Vagina (tissue), 2 donors: Measurements from ENCODE around the gene TIMM17B. TPM values are rescaled to one million over a fixed set of nuclear protein-coding genes. Genes with fewer than 3 reads are reported as not detected.

Experiments
- DNase-seq, 2 donors: peaks; one replicate each; pipeline ENCODE4 v3.0.0-alpha.2; 2017; ENCODE audit errors: extremely low spot score in 2 of 2
- H3K27ac ChIP-seq: fragments of 200-600 bp; sonication (generic); one replicate; pipeline ENCODE4 v1.5.1; 2019
- H3K27me3 ChIP-seq: fragments of 200-600 bp; sonication (generic); one replicate; pipeline ENCODE4 v1.5.1; 2019
- H3K36me3 ChIP-seq, 2 donors: fragments of 200-600 bp; sonication (generic); one replicate each; pipeline ENCODE4 v1.5.1; 2017 to 2019
- H3K4me1 ChIP-seq: fragments of 200-600 bp; sonication (generic); one replicate; pipeline ENCODE4 v1.5.1; 2019
- H3K4me3 ChIP-seq, 2 donors: fragments of 200-600 bp; sonication (generic); 1 replicate in 1 of 2; 2 replicates in 1 of 2; pipeline ENCODE4 v1.5.1; 2016 to 2019
- H3K9me3 ChIP-seq: fragments of 200-600 bp; sonication (generic); one replicate; pipeline ENCODE4 v1.5.1; 2019
- CTCF ChIP-seq, 3 experiments: fragments of 450-650 bp in 2 of 3; fragments of 200-600 bp in 1 of 3; sonication (generic) in 1 of 3; IDR thresholded peaks; one replicate each; pipeline ENCODE4 v1.5.1; 2017 to 2019; ENCODE audit warnings: antibody characterized with exemption in 3 of 3, mild to moderate bottlenecking in 2 of 3, moderate library complexity in 2 of 3
- POLR2A ChIP-seq, 2 donors: fragments of 450-650 bp; IDR thresholded peaks; one replicate each; pipeline ENCODE4 v1.6.1; 2017; ENCODE audit warnings: antibody characterized with exemption in 2 of 2, mild to moderate bottlenecking in 2 of 2, moderate library complexity in 2 of 2
- POLR2AphosphoS5 ChIP-seq, 2 donors: sonication (generic); formaldehyde crosslinking; IDR thresholded peaks; one replicate each; pipeline ENCODE4 v1.9.0; 2017; ENCODE audit warnings: antibody characterized with exemption in 2 of 2, mild to moderate bottlenecking in 2 of 2, low read depth in 1 of 2; ENCODE audit not compliant: insufficient read depth in 1 of 2
- intact Hi-C: fragments of 100-400 bp; cut with DNase I; formaldehyde crosslinking; loops from one replicate; pipeline ENCODE4 v1.15.1; 2023
- total RNA-seq: library from RNA; depleted of rRNA; stranded (reverse); fragments of >200 nt; gene quantifications from one replicate; pipeline ENCODE4 v1.2.3, GENCODE V29; 2016

Gene TIMM17B
- total RNA-seq, 1 donor from 2014 or later = 43.5 TPM

DNA sequence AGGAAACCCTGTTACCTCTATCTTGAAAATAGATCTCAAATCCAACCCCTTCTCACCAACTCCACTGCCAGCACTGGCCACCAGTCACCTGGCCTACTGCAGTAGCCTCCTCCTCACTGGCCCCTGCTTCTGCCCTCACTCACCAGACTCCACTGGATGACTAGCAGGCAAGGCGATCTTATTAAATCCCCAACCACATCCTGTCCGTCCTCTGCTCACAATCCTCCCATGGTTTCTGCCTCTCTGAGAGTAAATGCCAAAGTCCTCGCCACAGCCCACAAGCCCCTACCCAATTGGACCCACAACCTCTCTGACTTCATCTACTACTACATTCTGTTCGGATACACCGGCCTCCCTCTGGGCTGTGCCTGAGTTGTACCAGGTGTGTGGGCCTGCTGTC lies 26.7 kb upstream of the TIMM17B start:
- no peak for DNase-seq
- Histone ChIP-seq H3K9me3 (no peaks in the 10 kb centered on the region), H3K36me3 (peaks cover 0 to 17% of the 10 kb centered on the region in 2 donors), H3K27ac (no peak overlapping the region), H3K27me3 (no peaks in the 10 kb centered on the region), H3K4me3 (no peak overlapping the region), H3K4me1 (peaks cover 6% of the 10 kb centered on the region)
- intact Hi-C loops = no loop called here
- no peak for TF ChIP-seq CTCF (IDR thresholded peaks at IDR 0.05)

DNA sequence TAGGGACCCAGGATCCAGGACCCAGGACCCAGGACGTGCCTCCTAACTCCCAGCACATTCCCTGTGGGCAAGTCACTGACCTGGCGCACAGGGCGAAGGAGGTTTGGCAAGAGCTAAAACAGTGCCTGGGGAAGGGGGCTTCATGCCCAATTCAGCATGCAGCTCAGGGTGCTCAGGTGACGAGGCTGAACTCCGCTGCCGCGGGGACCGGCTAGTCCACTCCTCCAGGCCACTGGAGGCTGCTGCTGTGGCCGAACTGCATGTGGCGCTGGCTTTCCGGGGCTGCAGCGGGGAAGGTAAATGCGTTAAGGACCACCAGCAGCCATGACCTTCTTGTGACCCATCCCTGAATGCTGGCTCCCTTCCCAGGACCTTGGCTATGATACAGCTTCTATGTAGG lies 26.2 kb upstream of the TIMM17B start:
- TF ChIP-seq CTCF (IDR thresholded peaks at IDR 0.05) (no peak), POLR2AphosphoS5 (IDR thresholded peaks at IDR 0.05; ENCODE audit: insufficient read depth in 1 of 2, low read depth in 1 of 2) (no peak), POLR2A (IDR thresholded peaks at IDR 0.05) (no peak)

GRCh38 chrX:48920718-48921104 lies 23.1 kb upstream of the TIMM17B start:
- Histone ChIP-seq H3K27me3 (no peaks in the 10 kb centered on the region), H3K36me3 (peaks cover 0 to 16% of the 10 kb centered on the region in 2 donors), H3K27ac (no peak overlapping the region), H3K4me1 (peaks cover 6% of the 10 kb centered on the region), H3K9me3 (no peaks in the 10 kb centered on the region), H3K4me3 (no peak overlapping the region)
- intact Hi-C loops = no loop called here
- DNase-seq = no peak
- TF ChIP-seq CTCF (IDR thresholded peaks at IDR 0.05) (no peak), POLR2AphosphoS5 (IDR thresholded peaks at IDR 0.05; ENCODE audit: insufficient read depth in 1 of 2, low read depth in 1 of 2) (no peak), POLR2A (IDR thresholded peaks at IDR 0.05) (no peak)

More for the DNA sequence above, 26.2 kb upstream of the TIMM17B start:
- Histone ChIP-seq H3K27ac (no peak overlapping the region), H3K36me3 (peaks cover 0 to 17% of the 10 kb centered on the region in 2 donors), H3K4me3 (no peak overlapping the region), H3K9me3 (no peaks in the 10 kb centered on the region), H3K4me1 (peaks cover 6% of the 10 kb centered on the region), H3K27me3 (no peaks in the 10 kb centered on the region)
- intact Hi-C loops = no loop called here
- DNase-seq = no peak

DNA sequence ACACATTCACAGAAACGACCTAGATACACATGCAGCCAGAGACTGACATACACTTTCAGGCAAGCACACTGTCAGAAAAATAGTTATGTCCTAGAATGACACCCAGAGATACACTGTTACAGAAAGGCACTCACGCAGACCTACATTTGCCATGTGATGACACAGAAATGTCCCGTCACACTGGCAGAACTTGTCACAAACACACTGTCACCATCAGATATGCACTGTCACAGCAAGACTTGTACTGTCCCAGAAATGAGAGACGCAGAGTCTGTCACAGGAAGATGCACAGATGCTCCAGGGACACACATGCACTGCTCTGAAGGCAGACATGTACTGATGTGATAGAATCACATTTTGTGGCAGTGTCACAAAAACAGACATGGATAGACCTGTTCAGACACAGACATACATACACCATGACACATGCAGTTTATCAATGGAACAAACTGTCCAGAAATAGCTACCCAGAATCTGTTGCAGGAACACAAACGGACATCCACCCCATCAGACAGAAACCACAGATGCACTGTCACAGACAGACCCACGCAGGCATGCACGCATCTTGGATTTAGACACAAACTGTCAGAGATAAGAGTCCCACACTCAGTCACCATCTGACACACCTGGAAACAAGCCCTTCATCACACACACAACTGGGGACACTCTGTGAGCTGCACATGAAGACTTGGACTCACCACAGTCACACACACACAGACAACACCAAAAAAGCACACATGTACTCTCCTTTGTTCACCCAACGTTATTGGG lies 22.6 kb upstream of the TIMM17B start:
- Histone ChIP-seq H3K27me3 (no peaks in the 10 kb centered on the region), H3K4me1 (peaks cover 6% of the 10 kb centered on the region), H3K36me3 (peaks cover 0 to 13% of the 10 kb centered on the region in 2 donors), H3K4me3 (no peak overlapping the region), H3K27ac (peak overlapping the region; percentile 84), H3K9me3 (no peaks in the 10 kb centered on the region)
- TF ChIP-seq CTCF (IDR thresholded peaks at IDR 0.05) (no peak), POLR2AphosphoS5 (IDR thresholded peaks at IDR 0.05; ENCODE audit: insufficient read depth in 1 of 2, low read depth in 1 of 2) (no peak), POLR2A (IDR thresholded peaks at IDR 0.05) (no peak)
- DNase-seq = no peak
- intact Hi-C loops = no loop called here

- TF ChIP-seq POLR2AphosphoS5 (IDR thresholded peaks at IDR 0.05; ENCODE audit: insufficient read depth in 1 of 2, low read depth in 1 of 2) = no peak
- no peak for TF ChIP-seq CTCF (IDR thresholded peaks at IDR 0.05)
- peak overlapping the region; percentile 59 to 60 for H3K4me3 ChIP-seq
- H3K27ac ChIP-seq = peak overlapping the region; percentile 84
- intact Hi-C loops = no loop called here
- H3K27me3 ChIP-seq = no peaks in the 10 kb centered on the region
- DNase-seq = no peak
- H3K9me3 ChIP-seq = no peaks in the 10 kb centered on the region
- peaks cover 0 to 13% of the 10 kb centered on the region in 2 donors for H3K36me3 ChIP-seq
- peaks cover 6% of the 10 kb centered on the region for H3K4me1 ChIP-seq
These were observed 21.8 kb upstream of the TIMM17B start for GRCh38 chrX:48919360-48919841.
